HL-60 (cell line): Measurements from ENCODE around the gene FHIT.

Source experiments
- DNase-seq, 2 experiments: peaks; one replicate each; pipeline ENCODE4 v3.0.0-alpha.2; 2010 to 2020; ENCODE audit warnings: low read depth in 1 of 2, low spot score in 1 of 2
- H3K27ac ChIP-seq: fragments of 250-450 bp; sonication (Bioruptor Pico); replicated peaks from 2 replicates; pipeline ENCODE4 v1.5.1; 2020; ENCODE audit warnings: mild to moderate bottlenecking, moderate library complexity
- H3K27me3 ChIP-seq: fragments of 250-450 bp; sonication (Bioruptor Pico); 2 replicates; pipeline ENCODE4 v1.5.1; 2021; ENCODE audit warnings: mild to moderate bottlenecking, moderate library complexity; ENCODE audit not compliant: insufficient read depth, poor library complexity, severe bottlenecking
- H3K4me3 ChIP-seq: replicated peaks from 2 replicates; pipeline ENCODE4 v1.5.1; 2011; ENCODE audit warnings: mild to moderate bottlenecking, control low read depth, low read length; ENCODE audit not compliant: insufficient read depth
- CTCF ChIP-seq: IDR thresholded peaks from one replicate; pipeline ENCODE4 v1.5.1; 2011; ENCODE audit warnings: low read length, control low read depth, inconsistent platforms; ENCODE audit not compliant: insufficient read depth
- GABPA ChIP-seq: IDR thresholded peaks from 2 replicates; pipeline ENCODE4 v1.6.1; 2012; ENCODE audit warnings: low read depth
- POLR2AphosphoS5 ChIP-seq: IDR thresholded peaks from 2 replicates; pipeline ENCODE4 v1.6.1; 2012; ENCODE audit warnings: low read depth
- REST ChIP-seq: IDR thresholded peaks from 2 replicates; pipeline ENCODE4 v1.6.1; 2012; ENCODE audit warnings: low read depth; ENCODE audit not compliant: insufficient replicate concordance
- SPI1 ChIP-seq: IDR thresholded peaks from 2 replicates; pipeline ENCODE4 v1.6.1; 2012; ENCODE audit warnings: low read depth, mild to moderate bottlenecking, borderline replicate concordance

FHIT gene

GRCh38 chr3:61136191-61136590 lies 115.1 kb downstream of the FHIT start:
- H3K4me3 ChIP-seq, result no peak overlapping the region
- no peaks in the 10 kb centered on the region for H3K27me3 ChIP-seq
- DNase-seq, result no peak
- H3K27ac ChIP-seq, result no peak overlapping the region
- TF ChIP-seq GABPA (no peak), POLR2AphosphoS5 (no peak), SPI1 (no peak), CTCF (no peak), REST (no peak)

- H3K27me3 ChIP-seq, result no peaks in the 10 kb centered on the region
- no peak for TF ChIP-seq REST
- TF ChIP-seq POLR2AphosphoS5, result no peak
- TF ChIP-seq CTCF, result no peak
- TF ChIP-seq GABPA, result no peak
- peak; percentile 81 for TF ChIP-seq SPI1
Observed at GRCh38 chr3:61134532-61134931, 116.7 kb downstream of the FHIT start.

GRCh38 chr3:61132062-61132461 lies 119.2 kb downstream of the FHIT start:
- Histone ChIP-seq H3K27me3 (no peaks in the 10 kb centered on the region), H3K27ac (no peak overlapping the region), H3K4me3 (no peak overlapping the region)
- TF ChIP-seq CTCF (no peak), SPI1 (no peak), POLR2AphosphoS5 (no peak), GABPA (no peak), REST (no peak)
- DNase-seq, result no peak

More at GRCh38 chr3:61134532-61134931, 116.7 kb downstream of the FHIT start:
- Histone ChIP-seq H3K4me3 (no peak overlapping the region), H3K27ac (peak overlapping the region; percentile 40)
- DNase-seq, result peak in 1 of 2 experiments; percentile 44
